NCI-H1436 (cell line): ENCODE results near the gene NIM1K.
A peak's percentile ranks its signal among the peaks of the same experiment; 100 is the strongest.
"Not testable (repeated sequence)": the region's sequence is repeated elsewhere in the genome, so short reads cannot be mapped to it uniquely, and the experiment has no call there.

Source experiments
- DNase-seq: peaks from one replicate; lab custom pipeline; 2025; lab: John Stamatoyannopoulos, UW

Gene NIM1K

GRCh38 chr5:43190755-43191603 is 1.0 kb upstream of the NIM1K start:
- no peak for DNase-seq

GRCh38 chr5:43192558-43193180 is 644 bp downstream of the NIM1K start:
- no peak for DNase-seq

- no peak for DNase-seq
Observed at GRCh38 chr5:43193181-43193893, 1.3 kb downstream of the NIM1K start.

GRCh38 chr5:43193894-43194265 is 1.9 kb downstream of the NIM1K start:
- no peak for DNase-seq

- DNase-seq = no peak
Observed at GRCh38 chr5:43195670-43196265, 3.7 kb downstream of the NIM1K start.

GRCh38 chr5:43197535-43197934 is 5.5 kb downstream of the NIM1K start:
- no peak for DNase-seq

- DNase-seq = not testable (repeated sequence)
Observed at GRCh38 chr5:43201442-43201841, 9.4 kb downstream of the NIM1K start.

- DNase-seq = no peak
Observed at GRCh38 chr5:43202380-43202779, 10.4 kb downstream of the NIM1K start.

- DNase-seq = no peak
Observed at GRCh38 chr5:43203373-43203772, 11.3 kb downstream of the NIM1K start.

- no peak for DNase-seq
Observed at GRCh38 chr5:43204958-43205357, 12.9 kb downstream of the NIM1K start.

- no peak for DNase-seq
Observed at GRCh38 chr5:43207601-43208000, 15.6 kb downstream of the NIM1K start.

GRCh38 chr5:43208658-43209057 is 16.6 kb downstream of the NIM1K start:
- no peak for DNase-seq

GRCh38 chr5:43209060-43209459 is 17.0 kb downstream of the NIM1K start:
- DNase-seq = no peak

GRCh38 chr5:43209833-43210232 is 17.8 kb downstream of the NIM1K start:
- no peak for DNase-seq

GRCh38 chr5:43210570-43210969 is 18.5 kb downstream of the NIM1K start:
- DNase-seq = no peak

GRCh38 chr5:43213951-43214350 is 21.9 kb downstream of the NIM1K start:
- no peak for DNase-seq

GRCh38 chr5:43215073-43215631 is 23.1 kb downstream of the NIM1K start:
- peak; percentile 83 for DNase-seq

GRCh38 chr5:43216941-43217340 is 24.9 kb downstream of the NIM1K start:
- no peak for DNase-seq

GRCh38 chr5:43219120-43219519 is 27.1 kb downstream of the NIM1K start:
- DNase-seq = no peak

- DNase-seq = no peak
Observed at GRCh38 chr5:43221502-43221901, 29.5 kb downstream of the NIM1K start.

GRCh38 chr5:43225649-43226245 is 33.7 kb downstream of the NIM1K start:
- DNase-seq = no peak

GRCh38 chr5:43227655-43228054 is 35.6 kb downstream of the NIM1K start:
- no peak for DNase-seq
